HepG2 (cell line): ENCODE results near the gene MPZL3. TPM values are rescaled to one million over a fixed set of nuclear protein-coding genes. Genes with fewer than 3 reads are reported as not detected.

Experiments
- DR1 ChIP-seq: sonication (generic); formaldehyde crosslinking; IDR thresholded peaks from 2 replicates; pipeline ENCODE4 v1.8.0; 2021; ENCODE audit warnings: mild to moderate bottlenecking, missing genetic modification reagents, inconsistent platforms
- GATAD2A ChIP-seq: IDR thresholded peaks from 2 replicates; pipeline ENCODE4 v1.6.1; 2016
- GTF2F1 ChIP-seq: fragments of 150-350 bp; IDR thresholded peaks from 2 replicates; pipeline ENCODE4 v1.6.1; 2014; ENCODE audit warnings: low read length
- GZF1 ChIP-seq: sonication (generic); formaldehyde crosslinking; IDR thresholded peaks from 2 replicates; pipeline ENCODE4 v1.5.1; 2020; ENCODE audit warnings: mild to moderate bottlenecking, missing genetic modification reagents
- HNRNPL ChIP-seq: fragments of 200-400 bp; formaldehyde crosslinking; IDR thresholded peaks from 2 replicates; pipeline ENCODE4 v1.6.1; 2017; ENCODE audit warnings: mild to moderate bottlenecking, low read depth, low read length
- ISL2 ChIP-seq: sonication (generic); formaldehyde crosslinking; IDR thresholded peaks from 2 replicates; pipeline ENCODE4 v1.5.0; 2020; ENCODE audit warnings: missing genetic modification reagents
- PAWR ChIP-seq: sonication (generic); formaldehyde crosslinking; IDR thresholded peaks from 2 replicates; pipeline ENCODE4 v1.4.0; 2020; ENCODE audit warnings: missing genetic modification reagents, mild to moderate bottlenecking, borderline replicate concordance
- RBFOX2 ChIP-seq: fragments of 200-400 bp; formaldehyde crosslinking; IDR thresholded peaks from 2 replicates; pipeline ENCODE4 v1.6.1; 2017; ENCODE audit warnings: low read depth, mild to moderate bottlenecking, low read length
- ZNF160 ChIP-seq: sonication (generic); formaldehyde crosslinking; IDR thresholded peaks from 2 replicates; pipeline ENCODE4 v1.8.0; 2022; ENCODE audit warnings: mild to moderate bottlenecking, inconsistent platforms, missing genetic modification reagents
- ZNF451 ChIP-seq: sonication (generic); formaldehyde crosslinking; IDR thresholded peaks from 2 replicates; pipeline ENCODE4 v1.5.0; 2020; ENCODE audit warnings: mild to moderate bottlenecking, missing genetic modification reagents
- ZNF713 ChIP-seq: sonication (generic); formaldehyde crosslinking; IDR thresholded peaks from 2 replicates; pipeline ENCODE4 v1.4.0; 2020; ENCODE audit warnings: mild to moderate bottlenecking, missing genetic modification reagents
- polyA plus RNA-seq, 8 experiments: library from polyadenylated mRNA; depleted of rRNA in 3 of 8; stranded (reverse) in 7 of 8; unstranded in 1 of 8; fragments of >200 nt; fragmentation: Illumina TruSeq in 4 of 8; extraction: Trizol in 4 of 8; gene quantifications; 2 replicates each; pipeline versions ENCODE4 v1.2.1 to v1.2.3, GENCODE V29; 2011 to 2016; ENCODE audit warnings: low read depth in 4 of 8, missing spikeins in 1 of 8, mixed read lengths in 1 of 8; ENCODE audit not compliant: insufficient read depth in 1 of 8
- total RNA-seq, 5 experiments: library from RNA; depleted of rRNA; stranded (reverse); fragments of >200 nt; fragmentation: Illumina TruSeq; extraction: Trizol; gene quantifications; 2 replicates each; pipeline ENCODE4 v1.2.3, GENCODE V29; 2016; ENCODE audit warnings: low read depth in 1 of 5
- TF ChIP-seq, protein P1 (sequence below): sonication (generic); formaldehyde crosslinking; IDR thresholded peaks from 2 replicates; pipeline ENCODE4 v1.5.0; 2020; ENCODE audit warnings: mild to moderate bottlenecking, missing genetic modification reagents
- TF ChIP-seq, protein P2 (sequence below): IDR thresholded peaks from 2 replicates; pipeline ENCODE4 v1.6.1; 2016; ENCODE audit warnings: mild to moderate bottlenecking, missing biosample characterization, missing genetic modification reagents
- TF ChIP-seq, protein P3 (sequence below): sonication (generic); formaldehyde crosslinking; IDR thresholded peaks from 2 replicates; pipeline ENCODE4 v1.4.0; 2020; ENCODE audit warnings: missing genetic modification reagents
- TF ChIP-seq, protein P4 (sequence below): sonication (generic); IDR thresholded peaks from 2 replicates; pipeline ENCODE4 v1.6.1; 2016; ENCODE audit warnings: low read depth, borderline replicate concordance
- TF ChIP-seq, protein P5 (sequence below): fragments of 450-650 bp; IDR thresholded peaks from 2 replicates; pipeline ENCODE4 v1.6.1; 2017
- TF ChIP-seq, protein P6 (sequence below): sonication (generic); formaldehyde crosslinking; IDR thresholded peaks from 2 replicates; pipeline ENCODE4 v1.4.0; 2020; ENCODE audit warnings: missing genetic modification reagents

The MPZL3 gene
- total and polyA plus RNA-seq, 2 of the 13 experiments (the other 11 are each of a cell fraction or from before 2014, with no cell fraction given) = 5.3 to 9.3 TPM

DNA sequence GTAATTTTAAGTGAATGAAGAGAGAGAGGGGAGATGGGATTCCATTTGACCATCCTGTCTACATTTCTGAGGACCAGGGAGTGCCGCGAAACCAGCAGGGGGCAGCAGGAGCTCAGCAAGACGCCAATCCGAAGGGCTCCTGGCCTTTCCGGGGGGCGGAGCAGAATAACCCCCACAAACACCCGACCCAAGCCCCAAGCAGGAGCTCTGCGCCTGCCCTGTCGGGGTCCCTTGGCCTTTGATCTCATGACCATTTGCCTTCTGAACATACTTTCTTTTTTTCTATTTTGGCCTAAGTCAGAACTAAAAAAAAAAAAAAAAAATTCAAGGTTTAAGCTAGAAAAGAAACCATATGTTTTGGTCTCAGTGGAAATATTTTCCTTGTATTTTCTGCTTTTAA, 53.8 kb downstream of the MPZL3 start (continued):
- TF ChIP-seq, protein P1, sequence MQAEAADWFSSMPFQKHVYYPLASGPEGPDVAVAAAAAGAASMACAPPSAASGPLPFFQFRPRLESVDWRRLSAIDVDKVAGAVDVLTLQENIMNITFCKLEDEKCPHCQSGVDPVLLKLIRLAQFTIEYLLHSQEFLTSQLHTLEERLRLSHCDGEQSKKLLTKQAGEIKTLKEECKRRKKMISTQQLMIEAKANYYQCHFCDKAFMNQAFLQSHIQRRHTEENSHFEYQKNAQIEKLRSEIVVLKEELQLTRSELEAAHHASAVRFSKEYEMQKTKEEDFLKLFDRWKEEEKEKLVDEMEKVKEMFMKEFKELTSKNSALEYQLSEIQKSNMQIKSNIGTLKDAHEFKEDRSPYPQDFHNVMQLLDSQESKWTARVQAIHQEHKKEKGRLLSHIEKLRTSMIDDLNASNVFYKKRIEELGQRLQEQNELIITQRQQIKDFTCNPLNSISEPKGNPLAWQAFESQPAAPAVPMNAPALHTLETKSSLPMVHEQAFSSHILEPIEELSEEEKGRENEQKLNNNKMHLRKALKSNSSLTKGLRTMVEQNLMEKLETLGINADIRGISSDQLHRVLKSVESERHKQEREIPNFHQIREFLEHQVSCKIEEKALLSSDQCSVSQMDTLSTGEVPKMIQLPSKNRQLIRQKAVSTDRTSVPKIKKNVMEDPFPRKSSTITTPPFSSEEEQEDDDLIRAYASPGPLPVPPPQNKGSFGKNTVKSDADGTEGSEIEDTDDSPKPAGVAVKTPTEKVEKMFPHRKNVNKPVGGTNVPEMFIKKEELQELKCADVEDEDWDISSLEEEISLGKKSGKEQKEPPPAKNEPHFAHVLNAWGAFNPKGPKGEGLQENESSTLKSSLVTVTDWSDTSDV (CRISPR knock-in tag) = no peak
- TF ChIP-seq ZNF451 (CRISPR knock-in tag) = no peak
- no peak for TF ChIP-seq ZNF160
- TF ChIP-seq GZF1 (CRISPR knock-in tag) = no peak
- no peak for TF ChIP-seq GTF2F1
- TF ChIP-seq, protein P2, sequence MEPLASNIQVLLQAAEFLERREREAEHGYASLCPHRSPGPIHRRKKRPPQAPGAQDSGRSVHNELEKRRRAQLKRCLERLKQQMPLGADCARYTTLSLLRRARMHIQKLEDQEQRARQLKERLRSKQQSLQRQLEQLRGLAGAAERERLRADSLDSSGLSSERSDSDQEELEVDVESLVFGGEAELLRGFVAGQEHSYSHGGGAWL = 0 out of 2 replicates have a peak, but pooled peaks have one; percentile 24
- TF ChIP-seq RBFOX2 = no peak
- TF ChIP-seq HNRNPL = no peak
- no peak for TF ChIP-seq PAWR
- no peak for TF ChIP-seq ISL2 (CRISPR knock-in tag)
- TF ChIP-seq, protein P3, sequence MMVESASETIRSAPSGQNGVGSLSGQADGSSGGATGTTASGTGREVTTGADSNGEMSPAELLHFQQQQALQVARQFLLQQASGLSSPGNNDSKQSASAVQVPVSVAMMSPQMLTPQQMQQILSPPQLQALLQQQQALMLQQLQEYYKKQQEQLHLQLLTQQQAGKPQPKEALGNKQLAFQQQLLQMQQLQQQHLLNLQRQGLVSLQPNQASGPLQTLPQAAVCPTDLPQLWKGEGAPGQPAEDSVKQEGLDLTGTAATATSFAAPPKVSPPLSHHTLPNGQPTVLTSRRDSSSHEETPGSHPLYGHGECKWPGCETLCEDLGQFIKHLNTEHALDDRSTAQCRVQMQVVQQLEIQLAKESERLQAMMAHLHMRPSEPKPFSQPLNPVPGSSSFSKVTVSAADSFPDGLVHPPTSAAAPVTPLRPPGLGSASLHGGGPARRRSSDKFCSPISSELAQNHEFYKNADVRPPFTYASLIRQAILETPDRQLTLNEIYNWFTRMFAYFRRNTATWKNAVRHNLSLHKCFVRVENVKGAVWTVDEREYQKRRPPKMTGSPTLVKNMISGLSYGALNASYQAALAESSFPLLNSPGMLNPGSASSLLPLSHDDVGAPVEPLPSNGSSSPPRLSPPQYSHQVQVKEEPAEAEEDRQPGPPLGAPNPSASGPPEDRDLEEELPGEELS (CRISPR knock-in tag) = peak; percentile 36; the same call in 1 of the 2 replicates
- TF ChIP-seq, protein P4, sequence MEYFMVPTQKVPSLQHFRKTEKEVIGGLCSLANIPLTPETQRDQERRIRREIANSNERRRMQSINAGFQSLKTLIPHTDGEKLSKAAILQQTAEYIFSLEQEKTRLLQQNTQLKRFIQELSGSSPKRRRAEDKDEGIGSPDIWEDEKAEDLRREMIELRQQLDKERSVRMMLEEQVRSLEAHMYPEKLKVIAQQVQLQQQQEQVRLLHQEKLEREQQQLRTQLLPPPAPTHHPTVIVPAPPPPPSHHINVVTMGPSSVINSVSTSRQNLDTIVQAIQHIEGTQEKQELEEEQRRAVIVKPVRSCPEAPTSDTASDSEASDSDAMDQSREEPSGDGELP = no peak
- peak; percentile 45 for TF ChIP-seq GATAD2A (CRISPR knock-in tag)
- TF ChIP-seq, protein P5, sequence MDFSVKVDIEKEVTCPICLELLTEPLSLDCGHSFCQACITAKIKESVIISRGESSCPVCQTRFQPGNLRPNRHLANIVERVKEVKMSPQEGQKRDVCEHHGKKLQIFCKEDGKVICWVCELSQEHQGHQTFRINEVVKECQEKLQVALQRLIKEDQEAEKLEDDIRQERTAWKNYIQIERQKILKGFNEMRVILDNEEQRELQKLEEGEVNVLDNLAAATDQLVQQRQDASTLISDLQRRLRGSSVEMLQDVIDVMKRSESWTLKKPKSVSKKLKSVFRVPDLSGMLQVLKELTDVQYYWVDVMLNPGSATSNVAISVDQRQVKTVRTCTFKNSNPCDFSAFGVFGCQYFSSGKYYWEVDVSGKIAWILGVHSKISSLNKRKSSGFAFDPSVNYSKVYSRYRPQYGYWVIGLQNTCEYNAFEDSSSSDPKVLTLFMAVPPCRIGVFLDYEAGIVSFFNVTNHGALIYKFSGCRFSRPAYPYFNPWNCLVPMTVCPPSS = no peak
- TF ChIP-seq, protein P6, sequence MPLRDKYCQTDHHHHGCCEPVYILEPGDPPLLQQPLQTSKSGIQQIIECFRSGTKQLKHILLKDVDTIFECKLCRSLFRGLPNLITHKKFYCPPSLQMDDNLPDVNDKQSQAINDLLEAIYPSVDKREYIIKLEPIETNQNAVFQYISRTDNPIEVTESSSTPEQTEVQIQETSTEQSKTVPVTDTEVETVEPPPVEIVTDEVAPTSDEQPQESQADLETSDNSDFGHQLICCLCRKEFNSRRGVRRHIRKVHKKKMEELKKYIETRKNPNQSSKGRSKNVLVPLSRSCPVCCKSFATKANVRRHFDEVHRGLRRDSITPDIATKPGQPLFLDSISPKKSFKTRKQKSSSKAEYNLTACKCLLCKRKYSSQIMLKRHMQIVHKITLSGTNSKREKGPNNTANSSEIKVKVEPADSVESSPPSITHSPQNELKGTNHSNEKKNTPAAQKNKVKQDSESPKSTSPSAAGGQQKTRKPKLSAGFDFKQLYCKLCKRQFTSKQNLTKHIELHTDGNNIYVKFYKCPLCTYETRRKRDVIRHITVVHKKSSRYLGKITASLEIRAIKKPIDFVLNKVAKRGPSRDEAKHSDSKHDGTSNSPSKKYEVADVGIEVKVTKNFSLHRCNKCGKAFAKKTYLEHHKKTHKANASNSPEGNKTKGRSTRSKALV (CRISPR knock-in tag) = no peak
- TF ChIP-seq DR1 (CRISPR knock-in tag) = no peak
- TF ChIP-seq ZNF713 = no peak
